CD14-positive monocyte (primary cell): ENCODE data around the gene OSGEP. TPM values are rescaled to one million over a fixed set of nuclear protein-coding genes. Genes with fewer than 3 reads are reported as not detected.

Experiments used
- DNase-seq, 3 donors: peaks; one replicate each; pipeline ENCODE4 v3.0.0-alpha.2; 2011 to 2022
- H2AFZ ChIP-seq: 2 replicates; pipeline ENCODE4 v1.6.0; 2012; ENCODE audit warnings: mild to moderate bottlenecking, low read depth, low read length, inconsistent platforms; ENCODE audit not compliant: insufficient read depth, poor library complexity, severe bottlenecking
- H3K27ac ChIP-seq, 2 donors: 1 replicate in 1 of 2; 2 replicates in 1 of 2; pipeline ENCODE4 v1.5.1; 2012 to 2013; ENCODE audit warnings: low read length in 2 of 2, control low read depth in 1 of 2, inconsistent platforms in 1 of 2, low read depth in 1 of 2, mild to moderate bottlenecking in 1 of 2
- H3K27me3 ChIP-seq, 2 donors: one replicate each; pipeline versions ENCODE4 v1.6.0 to v1.6.1; 2011 to 2013; ENCODE audit warnings: low read length in 2 of 2; ENCODE audit not compliant: control insufficient read depth in 2 of 2, insufficient read depth in 2 of 2
- H3K36me3 ChIP-seq, 2 donors: replicated peaks in 1 of 2; 1 replicate in 1 of 2; 2 replicates in 1 of 2; pipeline versions ENCODE4 v1.5.1 to v1.6.1; 2012 to 2013; ENCODE audit warnings: low read length in 2 of 2, control low read depth in 1 of 2, inconsistent platforms in 1 of 2, mild to moderate bottlenecking in 1 of 2; ENCODE audit not compliant: insufficient read depth in 2 of 2, control insufficient read depth in 1 of 2
- H3K4me1 ChIP-seq, 2 donors: 1 replicate in 1 of 2; 2 replicates in 1 of 2; pipeline versions ENCODE4 v1.5.1 to v1.6.1; 2012 to 2013; ENCODE audit warnings: low read length in 2 of 2, control low read depth in 1 of 2, inconsistent platforms in 1 of 2, mild to moderate bottlenecking in 1 of 2, moderate library complexity in 1 of 2; ENCODE audit not compliant: insufficient read depth in 2 of 2, control insufficient read depth in 1 of 2
- H3K4me2 ChIP-seq: replicated peaks from 2 replicates; pipeline ENCODE3; 2012; ENCODE audit warnings: low read length, moderate library complexity, mild to moderate bottlenecking; ENCODE audit not compliant: poor library complexity, severe bottlenecking; ENCODE audit errors: extremely low read depth
- H3K4me3 ChIP-seq, 3 experiments: fragments of 200-600 bp in 1 of 3; sonication (generic) in 1 of 3; replicated peaks in 1 of 3; 1 replicate in 2 of 3; 2 replicates in 1 of 3; pipeline ENCODE4 v1.5.1; 2011 to 2013; ENCODE audit warnings: low read length in 3 of 3, mild to moderate bottlenecking in 3 of 3, control low read depth in 2 of 3, low read depth in 2 of 3, inconsistent platforms in 1 of 3, moderate library complexity in 1 of 3
- H3K79me2 ChIP-seq: 2 replicates; pipeline ENCODE4 v1.6.0; 2012; ENCODE audit warnings: mild to moderate bottlenecking, control low read depth, inconsistent platforms, low read length, moderate library complexity; ENCODE audit not compliant: insufficient read depth
- H3K9ac ChIP-seq: 2 replicates; pipeline ENCODE4 v1.6.0; 2017; ENCODE audit warnings: low read length, mild to moderate bottlenecking; ENCODE audit not compliant: insufficient read depth, poor library complexity, severe bottlenecking
- H3K9me3 ChIP-seq, 2 donors: replicated peaks in 1 of 2; 1 replicate in 1 of 2; 2 replicates in 1 of 2; pipeline versions ENCODE4 v1.5.1 to v1.6.1; 2012 to 2013; ENCODE audit warnings: low read length in 2 of 2, control low read depth in 1 of 2; ENCODE audit not compliant: control insufficient read depth in 1 of 2, insufficient read depth in 1 of 2
- H4K20me1 ChIP-seq: 2 replicates; pipeline ENCODE4 v1.6.0; 2012; ENCODE audit warnings: mild to moderate bottlenecking, low read length, control low read depth, moderate library complexity; ENCODE audit not compliant: insufficient read depth
- H3K27ac Mint-ChIP-seq, 7 donors: one replicate each; pipeline ENCODE4 v1.8.0; 2020; ENCODE audit warnings: mild to moderate bottlenecking in 7 of 7, mixed read lengths in 7 of 7, moderate library complexity in 6 of 7, inconsistent platforms in 2 of 7
- H3K27me3 Mint-ChIP-seq, 3 donors: one replicate each; pipeline ENCODE4 v1.8.0; 2021 to 2022; ENCODE audit warnings: low read depth in 3 of 3, mild to moderate bottlenecking in 3 of 3, mixed read lengths in 3 of 3, moderate library complexity in 3 of 3, inconsistent platforms in 1 of 3
- H3K36me3 Mint-ChIP-seq, 2 donors: one replicate each; pipeline ENCODE4 v1.8.0; 2020; ENCODE audit warnings: mixed read lengths in 2 of 2, inconsistent platforms in 1 of 2, mild to moderate bottlenecking in 1 of 2
- H3K4me1 Mint-ChIP-seq: one replicate; pipeline ENCODE4 v1.8.0; 2020; ENCODE audit warnings: mild to moderate bottlenecking, mixed read lengths
- H3K4me3 Mint-ChIP-seq, 2 donors: one replicate each; pipeline ENCODE4 v1.8.0; 2020; ENCODE audit warnings: mild to moderate bottlenecking in 2 of 2, mixed read lengths in 2 of 2, moderate library complexity in 1 of 2
- H3K9me3 Mint-ChIP-seq, 7 donors: one replicate each; pipeline ENCODE4 v1.8.0; 2020 to 2022; ENCODE audit warnings: mixed read lengths in 7 of 7, mild to moderate bottlenecking in 6 of 7, moderate library complexity in 6 of 7, inconsistent platforms in 2 of 7
- CTCF ChIP-seq: fragments of 200-600 bp; IDR thresholded peaks from one replicate; pipeline ENCODE4 v1.8.0; 2022; ENCODE audit warnings: antibody characterized with exemption, mild to moderate bottlenecking
- WGBS: methylation state at CpG from one replicate; pipeline ENCODE4 v1.1.5; 2013; ENCODE audit warnings: missing lambda C conversion rate; ENCODE audit not compliant: insufficient coverage; 5-methylcytosine and 5-hydroxymethylcytosine counted together
- intact Hi-C, 2 donors: fragments of 100-400 bp; cut with micrococcal nuclease; formaldehyde crosslinking; loops; one replicate each; pipeline versions ENCODE4 v1.15.0 to v1.15.1; 2023
- polyA plus RNA-seq, 3 donors: library from polyadenylated mRNA; depleted of rRNA in 1 of 3; unstranded in 2 of 3; stranded (reverse) in 1 of 3; fragments of 300-500 nt in 2 of 3; fragments of >200 nt in 1 of 3; fragmentation: Illumina TruSeq in 2 of 3; gene quantifications; 1 replicate in 2 of 3; 2 replicates in 1 of 3; pipeline ENCODE4 v1.2.3, GENCODE V29; 2012 to 2021

OSGEP gene
- polyA plus RNA-seq, 3 donors, result 34.7 to 112 (median 40.0) TPM

GRCh38 chr14:20482382-20482781, 27.8 kb upstream of the OSGEP start:
- H3K4me2 ChIP-seq, result no peak overlapping the region
- no peak overlapping the region for H3K27ac Mint-ChIP-seq
- H3K79me2 ChIP-seq, result no peaks in the 10 kb centered on the region
- peaks cover 6 to 21% of the 10 kb centered on the region in 2 donors for H3K36me3 ChIP-seq
- 100% methylated on average over 1 of the region's 5 CpGs for WGBS
- H3K27me3 ChIP-seq, result no peaks in the 10 kb centered on the region
- intact Hi-C loops, result no loop called here
- no peak overlapping the region for H3K4me3 ChIP-seq
- H3K36me3 Mint-ChIP-seq, result peaks cover 19 to 29% of the 10 kb centered on the region in 2 donors
- H3K4me3 Mint-ChIP-seq, result no peak overlapping the region
- TF ChIP-seq CTCF, result no peak
- peaks cover 16 to 18% of the 10 kb centered on the region in 2 donors for H3K4me1 ChIP-seq
- H3K9ac ChIP-seq, result no peak overlapping the region
- H3K9me3 ChIP-seq, result no peaks in the 10 kb centered on the region
- H3K27me3 Mint-ChIP-seq, result peaks cover 0 to 2% (median 0%) of the 10 kb centered on the region in 3 donors
- no peak for DNase-seq
- H4K20me1 ChIP-seq, result no peaks in the 10 kb centered on the region
- H3K27ac ChIP-seq, result no peak overlapping the region
- peaks cover 20% of the 10 kb centered on the region for H3K4me1 Mint-ChIP-seq
- H2AFZ ChIP-seq, result no peak overlapping the region
- no peaks in the 10 kb centered on the region for H3K9me3 Mint-ChIP-seq

GRCh38 chr14:20478894-20479293, 24.3 kb upstream of the OSGEP start:
- peaks cover 19% of the 10 kb centered on the region for H4K20me1 ChIP-seq
- peaks cover 37 to 56% of the 10 kb centered on the region in 2 donors for H3K36me3 ChIP-seq
- no peak overlapping the region for H3K4me3 ChIP-seq
- H3K27me3 Mint-ChIP-seq, result peaks cover 0 to 2% (median 0%) of the 10 kb centered on the region in 3 donors
- intact Hi-C loops, result loop anchor here in 1 of 2 donors (10.0 kb wide), 1 partner anchor 206 kb away; the partner anchor contains the start of genes ANG and RNASE4
- H3K9me3 Mint-ChIP-seq, result no peaks in the 10 kb centered on the region
- TF ChIP-seq CTCF, result no peak
- H3K36me3 Mint-ChIP-seq, result peaks cover 53 to 64% of the 10 kb centered on the region in 2 donors
- H3K4me2 ChIP-seq, result no peak overlapping the region
- no peak overlapping the region for H3K27ac Mint-ChIP-seq
- H3K4me3 Mint-ChIP-seq, result no peak overlapping the region
- no peak overlapping the region for H3K27ac ChIP-seq
- H3K4me1 Mint-ChIP-seq, result peaks cover 31% of the 10 kb centered on the region
- H3K9me3 ChIP-seq, result no peaks in the 10 kb centered on the region
- WGBS, result no CpG with 5 or more reads among the region's 2 CpGs
- peaks cover 22 to 23% of the 10 kb centered on the region in 2 donors for H3K4me1 ChIP-seq
- H3K79me2 ChIP-seq, result peaks cover 20% of the 10 kb centered on the region
- no peaks in the 10 kb centered on the region for H3K27me3 ChIP-seq
- no peak overlapping the region for H2AFZ ChIP-seq
- H3K9ac ChIP-seq, result no peak overlapping the region
- no peak for DNase-seq
